Measurements from ENCODE around the gene SGCA. TPM values are rescaled to one million over a fixed set of nuclear protein-coding genes. Genes with fewer than 3 reads are reported as not detected.

The SGCA gene
- total RNA-seq, 1 donor, result not detected

DNA sequence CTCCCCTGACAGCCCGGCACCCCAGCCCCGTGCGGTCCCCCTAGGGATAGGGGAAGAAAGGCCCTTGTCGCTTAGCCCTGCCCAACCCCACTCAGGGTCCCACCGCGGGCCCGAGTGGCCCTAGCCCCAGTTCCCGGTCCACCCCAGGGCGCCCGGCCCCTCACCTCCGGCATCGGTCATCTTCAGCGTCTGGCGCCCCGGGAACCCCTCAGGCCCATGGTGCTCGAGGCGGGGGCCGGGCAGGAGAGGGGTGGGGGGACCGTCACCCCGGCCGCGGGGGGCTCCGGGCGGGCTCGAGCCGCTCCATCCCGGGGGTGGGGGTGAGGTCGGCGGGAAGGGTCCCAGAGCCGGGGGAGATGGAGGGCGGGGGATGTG is 36.5 kb upstream of the SGCA start:
- Histone ChIP-seq H3K27ac (ENCODE audit: low read depth, low read length) (no peak overlapping the region), H2AFZ (ENCODE audit: low read length) (no peak overlapping the region), H3K27me3 (ENCODE audit: insufficient read depth, low read length) (no peaks in the 10 kb centered on the region), H3K79me2 (ENCODE audit: insufficient read depth, low read length) (no peaks in the 10 kb centered on the region), H3K4me3 (ENCODE audit: insufficient read depth, low read length) (peak overlapping the region; percentile 71), H3K4me1 (ENCODE audit: insufficient read depth, low read length) (peaks cover 19% of the 10 kb centered on the region), H3K36me3 (ENCODE audit: insufficient read depth, low read length) (peaks cover 7% of the 10 kb centered on the region), H3K9me3 (ENCODE audit: low read depth, low read length) (no peaks in the 10 kb centered on the region), H4K20me1 (ENCODE audit: insufficient read depth, low read length) (peaks cover 16% of the 10 kb centered on the region), H3K4me2 (ENCODE audit: insufficient read depth, low read length) (peak overlapping the region; percentile 83)
- TF ChIP-seq, protein P1, sequence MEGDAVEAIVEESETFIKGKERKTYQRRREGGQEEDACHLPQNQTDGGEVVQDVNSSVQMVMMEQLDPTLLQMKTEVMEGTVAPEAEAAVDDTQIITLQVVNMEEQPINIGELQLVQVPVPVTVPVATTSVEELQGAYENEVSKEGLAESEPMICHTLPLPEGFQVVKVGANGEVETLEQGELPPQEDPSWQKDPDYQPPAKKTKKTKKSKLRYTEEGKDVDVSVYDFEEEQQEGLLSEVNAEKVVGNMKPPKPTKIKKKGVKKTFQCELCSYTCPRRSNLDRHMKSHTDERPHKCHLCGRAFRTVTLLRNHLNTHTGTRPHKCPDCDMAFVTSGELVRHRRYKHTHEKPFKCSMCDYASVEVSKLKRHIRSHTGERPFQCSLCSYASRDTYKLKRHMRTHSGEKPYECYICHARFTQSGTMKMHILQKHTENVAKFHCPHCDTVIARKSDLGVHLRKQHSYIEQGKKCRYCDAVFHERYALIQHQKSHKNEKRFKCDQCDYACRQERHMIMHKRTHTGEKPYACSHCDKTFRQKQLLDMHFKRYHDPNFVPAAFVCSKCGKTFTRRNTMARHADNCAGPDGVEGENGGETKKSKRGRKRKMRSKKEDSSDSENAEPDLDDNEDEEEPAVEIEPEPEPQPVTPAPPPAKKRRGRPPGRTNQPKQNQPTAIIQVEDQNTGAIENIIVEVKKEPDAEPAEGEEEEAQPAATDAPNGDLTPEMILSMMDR (IDR thresholded peaks at IDR 0.05; ENCODE audit: extremely low read depth, low read depth, low read length), result no peak
- no peak for DNase-seq (ENCODE audit: insufficient read length, low spot score, missing footprints)

DNA sequence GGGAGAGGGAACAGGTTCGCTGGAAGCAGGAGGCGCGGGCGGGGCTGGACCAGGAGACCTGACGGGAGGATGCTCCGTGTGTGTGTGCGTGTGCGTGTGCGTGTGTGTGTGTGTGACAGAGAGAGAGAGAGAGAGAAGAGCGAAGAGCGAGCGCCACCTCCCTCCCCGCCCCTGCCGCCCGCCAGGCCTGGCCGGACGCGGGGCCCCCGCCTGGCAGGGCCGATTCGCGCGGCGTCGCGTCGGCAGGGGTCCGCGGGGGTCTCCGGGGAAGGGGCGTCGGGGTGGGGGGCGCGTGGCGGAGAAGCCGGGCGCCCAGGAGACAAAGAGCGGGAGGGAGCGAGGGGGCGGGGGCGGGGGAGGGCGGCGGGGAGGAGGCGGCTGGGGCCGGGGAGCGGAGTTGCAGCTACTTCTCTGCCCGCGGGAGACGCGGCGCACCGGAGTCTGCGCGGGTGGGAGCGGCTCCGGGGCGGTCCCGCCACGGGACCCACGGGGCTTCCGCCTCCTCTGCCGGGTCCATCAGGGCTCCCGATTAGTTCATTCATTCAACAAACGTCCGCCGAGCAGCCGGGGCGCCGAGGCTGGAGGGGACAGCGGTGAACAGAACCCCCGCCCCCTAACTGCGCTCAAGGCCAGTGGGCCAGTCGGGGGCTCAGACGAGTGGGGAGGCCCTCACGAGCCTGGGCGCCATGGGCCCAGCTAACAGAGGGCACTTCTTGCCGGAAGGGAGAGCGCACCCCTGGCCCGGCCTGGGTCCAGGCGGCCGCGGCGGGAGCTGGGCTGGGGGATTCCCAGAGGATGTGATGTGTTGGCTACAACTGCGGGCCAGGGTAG is 35.9 kb upstream of the SGCA start, which contains the start of gene SAMD14:
TSS of gene SAMD14 (minus strand) at position 433 of the 831 bp plus-strand sequence. CDS start 5,201 bp downstream, outside the sequence.
- Histone ChIP-seq H4K20me1 (ENCODE audit: insufficient read depth, low read length) (peaks cover 21% of the 10 kb centered on the region), H3K4me1 (ENCODE audit: insufficient read depth, low read length) (peaks cover 21% of the 10 kb centered on the region), H3K36me3 (ENCODE audit: insufficient read depth, low read length) (peaks cover 12% of the 10 kb centered on the region), H3K27ac (ENCODE audit: low read depth, low read length) (no peak within 1 kb of the TSS), H3K9me3 (ENCODE audit: low read depth, low read length) (no peaks in the 10 kb centered on the region), H2AFZ (ENCODE audit: low read length) (peak within 1 kb of the TSS; percentile 33), H3K27me3 (ENCODE audit: insufficient read depth, low read length) (no peaks in the 10 kb centered on the region), H3K79me2 (ENCODE audit: insufficient read depth, low read length) (no peaks in the 10 kb centered on the region), H3K4me3 (ENCODE audit: insufficient read depth, low read length) (peak within 1 kb of the TSS; percentile 71), H3K4me2 (ENCODE audit: insufficient read depth, low read length) (peak within 1 kb of the TSS; percentile 83)
- peak; percentile 97 for DNase-seq (ENCODE audit: insufficient read length, low spot score, missing footprints)
- TF ChIP-seq, protein P1 (IDR thresholded peaks at IDR 0.05; ENCODE audit: extremely low read depth, low read depth, low read length), result no peak

DNA sequence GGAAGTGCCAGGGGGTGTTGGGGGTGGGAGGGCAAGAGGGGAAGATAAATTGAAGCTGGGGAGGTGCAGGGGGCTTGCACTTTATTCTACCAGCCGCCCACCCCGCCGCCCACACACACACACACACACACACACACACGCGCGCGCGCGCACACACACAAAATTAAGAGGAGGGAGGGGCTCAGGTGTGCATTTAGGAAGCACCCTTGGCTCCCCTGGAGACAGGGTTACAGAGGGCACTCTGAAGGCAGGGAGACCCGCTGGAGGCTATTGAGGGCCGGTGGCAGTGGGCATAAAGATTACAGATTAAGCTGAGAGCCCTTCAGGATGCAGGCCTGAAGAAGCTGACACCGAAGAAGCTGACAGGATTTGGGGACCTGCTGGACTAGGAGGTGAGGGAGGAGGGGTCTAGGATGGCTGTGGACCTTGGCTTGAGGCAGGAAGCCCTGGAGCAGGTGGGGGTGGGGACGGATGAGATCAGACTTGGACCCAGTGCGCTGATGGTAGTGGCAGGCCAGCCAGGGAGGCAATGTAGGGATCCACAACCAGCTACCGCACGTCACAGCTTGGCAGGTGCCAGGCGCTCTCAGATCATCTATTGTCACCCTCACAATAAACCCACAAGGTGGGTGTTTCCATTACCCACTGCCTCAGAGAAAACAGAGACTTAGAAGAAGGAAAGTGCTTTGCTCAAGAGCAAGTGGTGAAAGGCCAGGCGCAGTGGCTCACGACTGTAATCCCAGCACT is 35.1 kb upstream of the SGCA start:
- H3K79me2 ChIP-seq (ENCODE audit: insufficient read depth, low read length), result no peaks in the 10 kb centered on the region
- peaks cover 12% of the 10 kb centered on the region for H3K36me3 ChIP-seq (ENCODE audit: insufficient read depth, low read length)
- peak overlapping the region; percentile 71 for H3K4me3 ChIP-seq (ENCODE audit: insufficient read depth, low read length)
- peak overlapping the region; percentile 83 for H3K4me2 ChIP-seq (ENCODE audit: insufficient read depth, low read length)
- peaks cover 24% of the 10 kb centered on the region for H4K20me1 ChIP-seq (ENCODE audit: insufficient read depth, low read length)
- H3K4me1 ChIP-seq (ENCODE audit: insufficient read depth, low read length), result peaks cover 21% of the 10 kb centered on the region
- peak; percentile 88 for DNase-seq (ENCODE audit: insufficient read length, low spot score, missing footprints)
- TF ChIP-seq, protein P1 (IDR thresholded peaks at IDR 0.05; ENCODE audit: extremely low read depth, low read depth, low read length), result no peak
- no peak overlapping the region for H3K27ac ChIP-seq (ENCODE audit: low read depth, low read length)
- H3K27me3 ChIP-seq (ENCODE audit: insufficient read depth, low read length), result no peaks in the 10 kb centered on the region
- no peaks in the 10 kb centered on the region for H3K9me3 ChIP-seq (ENCODE audit: low read depth, low read length)
- H2AFZ ChIP-seq (ENCODE audit: low read length), result no peak overlapping the region

All from osteoblast (primary cell).